ENCODE results near the gene TDRD7.
A peak's percentile ranks its signal among the peaks of the same experiment; 100 is the strongest.
"Not testable (repeated sequence)": the region's sequence is repeated elsewhere in the genome, so short reads cannot be mapped to it uniquely, and the experiment has no call there.

The TDRD7 gene

GRCh38 chr9:97441729-97442128 lies 29.8 kb downstream of the TDRD7 start:
- H3K36me3 ChIP-seq (ENCODE audit: low read depth) = no peaks in the 10 kb centered on the region
- H3K4me3 ChIP-seq (ENCODE audit: severe bottlenecking) = no peak overlapping the region
- H3K4me1 ChIP-seq (ENCODE audit: insufficient read depth, poor library complexity, severe bottlenecking) = peaks cover 7% of the 10 kb centered on the region
- ATAC-seq (ENCODE audit: low read depth) (peak; percentile 72), DNase-seq (ENCODE audit: low spot score) (no peak)
- TF ChIP-seq CTCF (IDR thresholded peaks at IDR 0.05; ENCODE audit: poor library complexity, severe bottlenecking) = no peak
- no peaks in the 10 kb centered on the region for H3K27me3 ChIP-seq (ENCODE audit: insufficient read depth, poor library complexity, severe bottlenecking)
- H3K9me3 ChIP-seq (ENCODE audit: severe bottlenecking) = peaks cover 1% of the 10 kb centered on the region
- H3K27ac ChIP-seq (ENCODE audit: poor library complexity, severe bottlenecking) = no peak overlapping the region

DNA sequence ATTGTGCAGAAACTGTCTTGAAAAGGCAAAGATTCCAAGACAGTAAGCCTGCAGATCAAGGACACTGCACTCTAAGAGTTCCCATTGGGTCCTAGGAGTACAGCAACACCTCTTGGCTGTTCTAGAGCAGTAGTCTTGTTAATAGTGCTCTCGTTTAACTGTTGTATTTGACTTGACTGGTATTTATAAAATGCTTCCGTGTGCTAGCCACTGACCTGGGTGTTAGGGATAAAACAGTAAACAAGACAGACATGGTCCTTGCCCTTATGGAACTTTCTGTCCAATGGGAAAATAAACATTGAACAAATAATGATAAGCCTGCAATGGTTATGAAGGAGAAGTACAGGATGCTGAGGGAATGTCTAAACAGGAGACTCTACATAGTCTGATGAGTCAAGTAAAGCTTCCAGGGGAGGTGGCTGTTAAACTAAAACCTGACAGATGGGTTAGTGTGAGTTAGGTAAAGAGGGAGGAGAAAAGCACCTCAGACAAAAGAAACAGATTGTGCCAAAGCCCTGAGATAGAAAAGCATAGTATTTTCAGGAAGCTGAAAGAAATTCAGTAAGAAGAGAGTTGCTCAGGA lies 33.3 kb downstream of the TDRD7 start:
- no peak for ATAC-seq (ENCODE audit: low read depth)
- Histone ChIP-seq H3K36me3 (ENCODE audit: low read depth) (no peaks in the 10 kb centered on the region), H3K9me3 (ENCODE audit: severe bottlenecking) (peaks cover 1% of the 10 kb centered on the region), H3K27ac (ENCODE audit: poor library complexity, severe bottlenecking) (no peak overlapping the region), H3K4me1 (ENCODE audit: insufficient read depth, poor library complexity, severe bottlenecking) (peaks cover 7% of the 10 kb centered on the region), H3K27me3 (ENCODE audit: insufficient read depth, poor library complexity, severe bottlenecking) (no peaks in the 10 kb centered on the region), H3K4me3 (ENCODE audit: severe bottlenecking) (no peak overlapping the region)
- DNase-seq (ENCODE audit: low spot score) = no peak
- no peak for TF ChIP-seq CTCF (IDR thresholded peaks at IDR 0.05; ENCODE audit: poor library complexity, severe bottlenecking)

DNA sequence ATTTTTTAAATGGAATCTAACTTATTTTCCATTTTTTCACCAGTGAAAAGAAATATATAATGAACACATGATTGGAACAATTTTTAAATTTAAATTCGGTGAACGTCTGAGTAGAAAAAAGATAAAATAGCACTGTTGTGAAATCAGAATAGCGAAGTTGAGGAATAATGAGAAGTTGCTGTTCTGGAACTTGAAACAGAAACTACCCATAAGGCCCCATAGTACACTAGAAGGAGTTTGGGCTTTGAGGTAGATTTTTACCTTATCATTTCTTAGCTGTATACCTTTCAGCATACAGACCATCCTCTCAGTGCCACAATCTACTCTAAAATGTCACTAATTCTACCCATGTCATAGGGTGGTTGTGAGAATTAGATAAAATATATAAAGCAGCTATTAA lies 35.1 kb downstream of the TDRD7 start:
- H3K27me3 ChIP-seq (ENCODE audit: insufficient read depth, poor library complexity, severe bottlenecking) = no peaks in the 10 kb centered on the region
- H3K9me3 ChIP-seq (ENCODE audit: severe bottlenecking) = peaks cover 1% of the 10 kb centered on the region
- no peak overlapping the region for H3K27ac ChIP-seq (ENCODE audit: poor library complexity, severe bottlenecking)
- no peaks in the 10 kb centered on the region for H3K36me3 ChIP-seq (ENCODE audit: low read depth)
- ATAC-seq (ENCODE audit: low read depth) (no peak), DNase-seq (ENCODE audit: low spot score) (no peak)
- no peak overlapping the region for H3K4me3 ChIP-seq (ENCODE audit: severe bottlenecking)
- peaks cover 1% of the 10 kb centered on the region for H3K4me1 ChIP-seq (ENCODE audit: insufficient read depth, poor library complexity, severe bottlenecking)
- no peak for TF ChIP-seq CTCF (IDR thresholded peaks at IDR 0.05; ENCODE audit: poor library complexity, severe bottlenecking)

DNA sequence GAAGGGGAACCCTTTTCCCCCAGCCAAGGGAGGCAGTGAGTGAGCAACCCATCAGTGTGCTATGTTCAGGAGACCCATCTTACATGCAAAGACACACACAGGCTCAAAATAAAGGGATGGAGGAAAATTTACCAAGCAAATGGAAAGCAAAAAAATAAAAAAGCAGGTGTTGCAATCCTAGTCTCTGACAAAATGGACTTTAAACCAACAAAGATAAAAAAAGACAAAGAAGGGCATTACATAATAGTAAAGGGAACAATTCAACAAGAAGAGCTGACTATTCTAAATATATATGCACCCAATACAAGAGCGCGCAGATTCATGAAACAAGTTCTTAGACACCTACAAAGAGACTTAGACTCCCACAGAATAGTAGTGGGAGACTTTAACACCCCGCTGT lies 41.7 kb downstream of the TDRD7 start:
- not testable (repeated sequence) for H3K9me3 ChIP-seq (ENCODE audit: severe bottlenecking); H3K27ac ChIP-seq (ENCODE audit: poor library complexity, severe bottlenecking); H3K36me3 ChIP-seq (ENCODE audit: low read depth); ATAC-seq (ENCODE audit: low read depth); H3K27me3 ChIP-seq (ENCODE audit: insufficient read depth, poor library complexity, severe bottlenecking); H3K4me1 ChIP-seq (ENCODE audit: insufficient read depth, poor library complexity, severe bottlenecking); H3K4me3 ChIP-seq (ENCODE audit: severe bottlenecking); DNase-seq (ENCODE audit: low spot score)

- H3K27me3 ChIP-seq (ENCODE audit: insufficient read depth, poor library complexity, severe bottlenecking) = not testable (repeated sequence)
Measured at GRCh38 chr9:97456841-97457240, 44.9 kb downstream of the TDRD7 start.

DNA sequence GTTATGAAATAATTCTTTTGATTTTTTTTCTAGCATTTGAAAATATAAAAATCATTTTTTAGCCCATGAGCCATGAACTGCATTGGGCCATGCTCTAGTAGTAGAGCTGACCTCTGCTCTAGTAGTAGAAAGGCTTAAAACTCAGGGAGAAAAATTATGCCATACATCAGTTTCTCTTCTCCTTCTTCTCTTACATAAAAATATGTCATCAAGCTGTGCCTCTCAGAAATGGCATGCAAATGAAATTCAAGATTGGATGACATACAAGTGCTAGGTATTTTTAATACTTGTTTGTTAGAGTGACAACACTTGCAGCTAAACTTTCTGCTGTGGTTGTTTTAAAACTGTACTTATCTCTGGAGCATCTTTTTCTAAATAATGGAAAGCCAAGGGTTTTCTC lies 47.4 kb downstream of the TDRD7 start:
- ATAC-seq (ENCODE audit: low read depth) (no peak), DNase-seq (ENCODE audit: low spot score) (no peak)
- no peaks in the 10 kb centered on the region for H3K9me3 ChIP-seq (ENCODE audit: severe bottlenecking)
- H3K4me3 ChIP-seq (ENCODE audit: severe bottlenecking) = no peak overlapping the region
- H3K36me3 ChIP-seq (ENCODE audit: low read depth) = no peaks in the 10 kb centered on the region
- H3K27ac ChIP-seq (ENCODE audit: poor library complexity, severe bottlenecking) = no peak overlapping the region
- TF ChIP-seq CTCF (IDR thresholded peaks at IDR 0.05; ENCODE audit: poor library complexity, severe bottlenecking) = no peak
- H3K4me1 ChIP-seq (ENCODE audit: insufficient read depth, poor library complexity, severe bottlenecking) = no peaks in the 10 kb centered on the region
- H3K27me3 ChIP-seq (ENCODE audit: insufficient read depth, poor library complexity, severe bottlenecking) = no peaks in the 10 kb centered on the region

More at GRCh38 chr9:97456841-97457240, 44.9 kb downstream of the TDRD7 start:
- not testable (repeated sequence) for H3K9me3 ChIP-seq (ENCODE audit: severe bottlenecking); H3K4me3 ChIP-seq (ENCODE audit: severe bottlenecking); H3K27ac ChIP-seq (ENCODE audit: poor library complexity, severe bottlenecking); H3K4me1 ChIP-seq (ENCODE audit: insufficient read depth, poor library complexity, severe bottlenecking); DNase-seq (ENCODE audit: low spot score); ATAC-seq (ENCODE audit: low read depth); H3K36me3 ChIP-seq (ENCODE audit: low read depth)
